GM18858 (cell line): ENCODE results near the gene CELSR1.
"Not testable (repeated sequence)": the region's sequence is repeated elsewhere in the genome, so short reads cannot be mapped to it uniquely, and the experiment has no call there.

Experiments
- ATAC-seq: cut with Tn5 transposase; IDR thresholded peaks from one replicate; pipeline ENCODE4 v1.9.1; 2021; ENCODE audit not compliant: unreplicated experiment

Gene CELSR1

GRCh38 chr22:46336119-46337078 is 201.0 kb downstream of the CELSR1 start:
- ATAC-seq, result no peak

- ATAC-seq, result peak; percentile 79
Measured at GRCh38 chr22:46335201-46336118, 202.0 kb downstream of the CELSR1 start, which contains the start of gene TRMU. TRMU (plus strand) TSS chr22:46335714; CDS start chr22:46335765, 51 bp downstream.

- no peak for ATAC-seq
Measured at GRCh38 chr22:46331496-46331895, 205.9 kb downstream of the CELSR1 start.

GRCh38 chr22:46330426-46330825 is 207.0 kb downstream of the CELSR1 start:
- no peak for ATAC-seq

- ATAC-seq, result no peak
Measured at GRCh38 chr22:46329616-46330015, 207.8 kb downstream of the CELSR1 start.

GRCh38 chr22:46328797-46329196 is 208.6 kb downstream of the CELSR1 start:
- ATAC-seq, result no peak

- ATAC-seq, result no peak
Measured at GRCh38 chr22:46327691-46328465, 209.5 kb downstream of the CELSR1 start.

GRCh38 chr22:46326066-46326680 is 211.2 kb downstream of the CELSR1 start:
- ATAC-seq, result no peak

- no peak for ATAC-seq
Measured at GRCh38 chr22:46323162-46323561, 214.3 kb downstream of the CELSR1 start.

GRCh38 chr22:46322711-46323110 is 214.7 kb downstream of the CELSR1 start:
- ATAC-seq, result no peak

- no peak for ATAC-seq
Measured at GRCh38 chr22:46320716-46321386, 216.6 kb downstream of the CELSR1 start.

- no peak for ATAC-seq
Measured at GRCh38 chr22:46320166-46320710, 217.2 kb downstream of the CELSR1 start.

- no peak for ATAC-seq
Measured at GRCh38 chr22:46319319-46319718, 218.1 kb downstream of the CELSR1 start.

GRCh38 chr22:46318576-46318975 is 218.8 kb downstream of the CELSR1 start:
- no peak for ATAC-seq

- ATAC-seq, result no peak
Measured at GRCh38 chr22:46317646-46318045, 219.8 kb downstream of the CELSR1 start.

GRCh38 chr22:46315976-46316375 is 221.4 kb downstream of the CELSR1 start:
- no peak for ATAC-seq

GRCh38 chr22:46312848-46313247 is 224.6 kb downstream of the CELSR1 start:
- not testable (repeated sequence) for ATAC-seq

GRCh38 chr22:46312056-46312455 is 225.4 kb downstream of the CELSR1 start:
- no peak for ATAC-seq
